ENCODE data around the gene KCNMA1.
"Not testable (repeated sequence)": the region's sequence is repeated elsewhere in the genome, so short reads cannot be mapped to it uniquely, and the experiment has no call there.

KCNMA1 gene

DNA sequence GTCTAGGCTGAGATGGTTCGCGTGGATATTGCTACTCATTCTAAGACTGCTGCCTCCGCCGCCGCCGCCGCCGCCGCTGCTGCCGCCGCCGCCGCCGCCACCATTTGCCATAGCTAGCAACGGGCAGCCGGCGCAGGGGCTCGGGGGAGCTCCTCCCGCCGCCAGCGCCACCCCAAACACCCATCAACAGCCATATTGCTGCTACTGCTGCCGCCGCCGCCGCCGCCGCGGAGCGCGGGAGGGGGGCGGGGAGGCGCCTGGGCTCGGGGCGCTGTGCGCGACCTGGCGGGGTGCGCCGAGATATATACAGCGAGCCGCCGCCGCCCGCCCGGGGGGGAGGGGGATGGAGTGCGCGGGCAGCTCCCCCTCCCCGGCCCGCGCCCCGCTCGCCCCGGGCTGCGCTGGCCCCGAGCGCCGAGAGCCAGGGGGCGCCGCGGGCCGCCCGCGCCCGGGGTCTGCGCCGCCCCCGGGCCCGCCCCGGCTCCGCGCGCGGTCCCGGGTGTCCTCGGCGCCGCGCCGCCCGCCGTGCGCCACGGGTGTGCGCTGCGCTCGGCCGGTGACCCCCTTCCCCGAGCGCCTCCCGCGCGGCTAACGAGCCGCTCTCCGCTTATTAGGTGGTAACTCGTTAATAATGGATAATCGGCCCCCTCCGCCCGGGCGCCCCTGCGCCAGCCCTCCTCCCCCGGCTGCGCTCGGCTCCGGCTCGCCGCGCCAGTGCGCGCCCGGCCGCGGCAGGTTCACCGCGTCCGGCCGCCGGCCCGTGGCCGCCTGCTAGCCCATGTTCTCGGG, at the start of gene KCNMA1:
TSS of gene KCNMA1 (minus strand) at position 277 of the 789 bp plus-strand sequence.
- peaks cover 7% of the 10 kb centered on the region for H3K4me1 ChIP-seq (ENCODE audit: control insufficient read depth, insufficient read depth, low read length)
- DNase-seq (ENCODE audit: low read depth, low spot score), result no peak
- WGBS (ENCODE audit: insufficient coverage, insufficient read length), result no CpG with 5 or more reads among the region's 121 CpGs
- H3K27me3 ChIP-seq (ENCODE audit: control insufficient read depth, insufficient read depth, low read length), result peaks cover 32% of the 10 kb centered on the region
- peak within 1 kb of the TSS; percentile 59 for H3K4me3 ChIP-seq (ENCODE audit: low read length)
- no peaks in the 10 kb centered on the region for H3K9me3 ChIP-seq (ENCODE audit: control insufficient read depth, insufficient read depth, low read length)
- H3K36me3 ChIP-seq (ENCODE audit: control insufficient read depth, insufficient read depth, low read length), result no peaks in the 10 kb centered on the region
- H3K27ac ChIP-seq (ENCODE audit: low read length), result no peak within 1 kb of the TSS

- Histone ChIP-seq H3K27me3 (ENCODE audit: control insufficient read depth, insufficient read depth, low read length) (no peaks in the 10 kb centered on the region), H3K36me3 (ENCODE audit: control insufficient read depth, insufficient read depth, low read length) (no peaks in the 10 kb centered on the region), H3K27ac (ENCODE audit: low read length) (no peak overlapping the region), H3K4me3 (ENCODE audit: low read length) (no peak overlapping the region), H3K9me3 (ENCODE audit: control insufficient read depth, insufficient read depth, low read length) (no peaks in the 10 kb centered on the region), H3K4me1 (ENCODE audit: control insufficient read depth, insufficient read depth, low read length) (peaks cover 6% of the 10 kb centered on the region)
- no CpG with 5 or more reads among the region's 11 CpGs for WGBS (ENCODE audit: insufficient coverage, insufficient read length)
- DNase-seq (ENCODE audit: low read depth, low spot score), result no peak
These were observed 49.2 kb upstream of the KCNMA1 start for GRCh38 chr10:77686650-77687417.

DNA sequence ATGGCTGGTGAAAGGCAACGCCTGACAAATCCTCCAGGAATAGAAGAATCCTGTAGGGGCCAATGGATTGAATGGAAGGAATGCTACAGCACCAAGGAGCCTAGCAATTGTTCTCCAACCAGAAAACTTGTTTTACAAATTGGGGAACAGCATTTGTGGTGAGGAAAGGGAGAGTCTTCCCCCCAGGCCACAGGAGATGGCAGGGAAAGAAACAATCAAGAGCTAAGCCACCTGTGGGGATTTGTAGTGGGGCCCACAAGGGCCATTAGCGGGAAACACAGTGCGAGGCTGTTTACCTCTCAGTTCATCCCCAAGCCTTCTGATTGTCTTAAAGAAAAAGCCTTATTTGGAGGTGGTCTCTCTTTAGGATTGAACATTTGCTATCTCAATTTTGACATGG, 48.5 kb upstream of the KCNMA1 start:
- H3K27ac ChIP-seq (ENCODE audit: low read length), result no peak overlapping the region
- no peak for DNase-seq (ENCODE audit: low read depth, low spot score)
- H3K27me3 ChIP-seq (ENCODE audit: control insufficient read depth, insufficient read depth, low read length), result no peaks in the 10 kb centered on the region
- H3K36me3 ChIP-seq (ENCODE audit: control insufficient read depth, insufficient read depth, low read length), result no peaks in the 10 kb centered on the region
- H3K4me3 ChIP-seq (ENCODE audit: low read length), result no peak overlapping the region
- WGBS (ENCODE audit: insufficient coverage, insufficient read length), result no CpG with 5 or more reads among the region's 3 CpGs
- H3K9me3 ChIP-seq (ENCODE audit: control insufficient read depth, insufficient read depth, low read length), result no peaks in the 10 kb centered on the region
- peaks cover 6% of the 10 kb centered on the region for H3K4me1 ChIP-seq (ENCODE audit: control insufficient read depth, insufficient read depth, low read length)

- no CpG with 5 or more reads among the region's 4 CpGs for WGBS (ENCODE audit: insufficient coverage, insufficient read length)
- no peaks in the 10 kb centered on the region for H3K27me3 ChIP-seq (ENCODE audit: control insufficient read depth, insufficient read depth, low read length)
- DNase-seq (ENCODE audit: low read depth, low spot score), result no peak
These were observed 47.8 kb upstream of the KCNMA1 start for GRCh38 chr10:77685432-77685831.

DNA sequence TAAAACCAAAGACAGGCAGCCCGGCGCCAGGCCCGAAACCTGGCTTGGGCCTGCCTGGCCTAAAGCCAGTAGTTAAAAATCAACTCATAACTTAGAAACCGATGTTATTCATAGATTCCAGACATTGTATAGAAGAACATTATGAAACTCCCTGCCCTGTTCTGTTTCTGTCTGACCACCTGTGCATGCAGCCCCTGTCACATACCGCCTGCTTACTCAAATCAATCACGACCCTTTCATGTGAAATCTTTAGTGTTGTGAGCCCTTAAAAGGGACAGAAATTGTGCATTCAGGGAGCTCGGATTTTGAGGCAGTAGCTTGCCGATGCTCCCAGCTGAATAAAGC, 45.5 kb upstream of the KCNMA1 start:
- H3K4me1 ChIP-seq (ENCODE audit: control insufficient read depth, insufficient read depth, low read length); H3K27ac ChIP-seq (ENCODE audit: low read length); H3K9me3 ChIP-seq (ENCODE audit: control insufficient read depth, insufficient read depth, low read length); H3K36me3 ChIP-seq (ENCODE audit: control insufficient read depth, insufficient read depth, low read length); H3K4me3 ChIP-seq (ENCODE audit: low read length); DNase-seq (ENCODE audit: low read depth, low spot score); H3K27me3 ChIP-seq (ENCODE audit: control insufficient read depth, insufficient read depth, low read length): not testable (repeated sequence)
- WGBS (ENCODE audit: insufficient coverage, insufficient read length), result no CpG with 5 or more reads among the region's 8 CpGs

More at GRCh38 chr10:77685432-77685831, 47.8 kb upstream of the KCNMA1 start:
- Histone ChIP-seq H3K36me3 (ENCODE audit: control insufficient read depth, insufficient read depth, low read length) (no peaks in the 10 kb centered on the region), H3K4me3 (ENCODE audit: low read length) (no peak overlapping the region), H3K27ac (ENCODE audit: low read length) (no peak overlapping the region), H3K9me3 (ENCODE audit: control insufficient read depth, insufficient read depth, low read length) (no peaks in the 10 kb centered on the region), H3K4me1 (ENCODE audit: control insufficient read depth, insufficient read depth, low read length) (peaks cover 6% of the 10 kb centered on the region)

GRCh38 chr10:77682393-77683087, 44.9 kb upstream of the KCNMA1 start:
- H3K9me3 ChIP-seq (ENCODE audit: control insufficient read depth, insufficient read depth, low read length), result no peaks in the 10 kb centered on the region
- no peaks in the 10 kb centered on the region for H3K36me3 ChIP-seq (ENCODE audit: control insufficient read depth, insufficient read depth, low read length)
- H3K27ac ChIP-seq (ENCODE audit: low read length), result no peak overlapping the region
- H3K27me3 ChIP-seq (ENCODE audit: control insufficient read depth, insufficient read depth, low read length), result no peaks in the 10 kb centered on the region
- no peak overlapping the region for H3K4me3 ChIP-seq (ENCODE audit: low read length)
- WGBS (ENCODE audit: insufficient coverage, insufficient read length), result no CpG with 5 or more reads among the region's 5 CpGs
- no peak for DNase-seq (ENCODE audit: low read depth, low spot score)
- H3K4me1 ChIP-seq (ENCODE audit: control insufficient read depth, insufficient read depth, low read length), result peaks cover 6% of the 10 kb centered on the region

DNA sequence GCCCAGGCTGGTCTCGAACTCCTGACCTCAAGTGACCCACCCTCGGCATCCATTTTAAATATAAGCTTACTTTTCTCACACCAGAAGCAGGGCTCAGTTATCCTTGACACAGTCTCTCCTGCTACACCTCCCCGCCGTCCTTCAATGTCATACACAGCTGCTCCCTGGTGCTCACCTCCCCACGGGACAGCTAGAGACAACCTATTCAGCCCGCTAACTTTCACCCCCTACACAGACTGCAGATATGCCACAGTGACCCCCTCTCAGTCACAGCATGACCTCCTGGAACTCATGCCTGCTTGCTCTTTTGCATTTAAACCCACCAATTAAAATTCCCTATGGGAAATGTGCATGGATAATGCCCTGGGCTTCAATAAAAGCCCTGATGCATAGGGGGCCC, 44.2 kb upstream of the KCNMA1 start:
- no CpG with 5 or more reads among the region's 6 CpGs for WGBS (ENCODE audit: insufficient coverage, insufficient read length)
- no peak overlapping the region for H3K27ac ChIP-seq (ENCODE audit: low read length)
- H3K9me3 ChIP-seq (ENCODE audit: control insufficient read depth, insufficient read depth, low read length), result no peaks in the 10 kb centered on the region
- DNase-seq (ENCODE audit: low read depth, low spot score), result no peak
- H3K27me3 ChIP-seq (ENCODE audit: control insufficient read depth, insufficient read depth, low read length), result no peaks in the 10 kb centered on the region
- H3K4me3 ChIP-seq (ENCODE audit: low read length), result no peak overlapping the region
- peaks cover 3% of the 10 kb centered on the region; the same call in 1 of the 2 replicates for H3K4me1 ChIP-seq (ENCODE audit: control insufficient read depth, insufficient read depth, low read length)
- H3K36me3 ChIP-seq (ENCODE audit: control insufficient read depth, insufficient read depth, low read length), result no peaks in the 10 kb centered on the region

- Histone ChIP-seq H3K9me3 (ENCODE audit: control insufficient read depth, insufficient read depth, low read length) (no peaks in the 10 kb centered on the region), H3K4me3 (ENCODE audit: low read length) (no peak overlapping the region), H3K4me1 (ENCODE audit: control insufficient read depth, insufficient read depth, low read length) (0 out of 2 replicates have a peak, but pooled peaks cover under 1% of the 10 kb centered on the region), H3K36me3 (ENCODE audit: control insufficient read depth, insufficient read depth, low read length) (no peaks in the 10 kb centered on the region), H3K27me3 (ENCODE audit: control insufficient read depth, insufficient read depth, low read length) (no peaks in the 10 kb centered on the region), H3K27ac (ENCODE audit: low read length) (no peak overlapping the region)
- no CpG with 5 or more reads among the region's 8 CpGs for WGBS (ENCODE audit: insufficient coverage, insufficient read length)
- no peak for DNase-seq (ENCODE audit: low read depth, low spot score)
These were observed 43.2 kb upstream of the KCNMA1 start for GRCh38 chr10:77680811-77681210.

GRCh38 chr10:77680065-77680464, 42.5 kb upstream of the KCNMA1 start:
- WGBS (ENCODE audit: insufficient coverage, insufficient read length), result no CpG with 5 or more reads among the region's 3 CpGs
- Histone ChIP-seq H3K27ac (ENCODE audit: low read length) (no peak overlapping the region), H3K27me3 (ENCODE audit: control insufficient read depth, insufficient read depth, low read length) (no peaks in the 10 kb centered on the region), H3K36me3 (ENCODE audit: control insufficient read depth, insufficient read depth, low read length) (no peaks in the 10 kb centered on the region), H3K4me1 (ENCODE audit: control insufficient read depth, insufficient read depth, low read length) (no peaks in the 10 kb centered on the region), H3K9me3 (ENCODE audit: control insufficient read depth, insufficient read depth, low read length) (no peaks in the 10 kb centered on the region), H3K4me3 (ENCODE audit: low read length) (no peak overlapping the region)
- no peak for DNase-seq (ENCODE audit: low read depth, low spot score)

DNA sequence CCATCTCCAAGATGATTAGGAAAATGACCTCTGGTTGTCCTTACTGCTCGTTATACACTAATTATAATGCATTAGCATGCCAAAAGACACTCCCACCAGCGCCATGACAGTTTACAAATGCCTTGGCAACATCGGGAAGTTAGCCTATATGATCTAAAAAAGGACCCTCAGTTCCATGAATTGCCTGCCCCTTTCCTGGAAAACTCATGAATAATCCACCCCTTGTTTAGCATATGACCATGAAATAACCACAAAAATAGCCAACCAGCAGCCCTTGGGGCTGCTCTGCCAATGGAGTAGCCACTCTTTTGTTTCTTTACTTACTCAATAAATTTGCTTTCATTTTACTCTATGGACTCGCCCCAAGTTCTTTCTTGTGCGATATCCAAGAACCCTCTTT, 41.6 kb upstream of the KCNMA1 start:
- H3K36me3 ChIP-seq (ENCODE audit: control insufficient read depth, insufficient read depth, low read length), result no peaks in the 10 kb centered on the region
- WGBS (ENCODE audit: insufficient coverage, insufficient read length), result no CpG with 5 or more reads among the region's 5 CpGs
- H3K4me3 ChIP-seq (ENCODE audit: low read length), result no peak overlapping the region
- DNase-seq (ENCODE audit: low read depth, low spot score), result no peak
- no peaks in the 10 kb centered on the region for H3K4me1 ChIP-seq (ENCODE audit: control insufficient read depth, insufficient read depth, low read length)
- no peaks in the 10 kb centered on the region for H3K9me3 ChIP-seq (ENCODE audit: control insufficient read depth, insufficient read depth, low read length)
- H3K27me3 ChIP-seq (ENCODE audit: control insufficient read depth, insufficient read depth, low read length), result no peaks in the 10 kb centered on the region
- H3K27ac ChIP-seq (ENCODE audit: low read length), result no peak overlapping the region

Data from iPS DF 6.9 (cell line).